NB4 (cell line): ENCODE results near the gene MAEL.

Experiments used
- DNase-seq: peaks from one replicate; pipeline ENCODE4 v3.0.0; 2010; ENCODE audit warnings: low read depth
- H3K4me3 ChIP-seq: one replicate; pipeline ENCODE4 v1.5.1; 2011; ENCODE audit warnings: mild to moderate bottlenecking, low read depth, low read length, moderate library complexity
- CTCF ChIP-seq: IDR thresholded peaks from one replicate; pipeline ENCODE4 v1.5.1; 2012; ENCODE audit warnings: low read depth, low read length
- MAX ChIP-seq: IDR thresholded peaks from 2 replicates; pipeline ENCODE4 v1.6.1; 2011; ENCODE audit warnings: low read depth, low read length
- MYC ChIP-seq: IDR thresholded peaks from 2 replicates; pipeline ENCODE4 v1.6.1; 2011; ENCODE audit warnings: low read depth, low read length
- POLR2A ChIP-seq: IDR thresholded peaks from 2 replicates; pipeline ENCODE4 v1.6.1; 2011; ENCODE audit warnings: mild to moderate bottlenecking; ENCODE audit not compliant: insufficient read length; ENCODE audit errors: extremely low read depth

MAEL gene

GRCh38 chr1:166950156-166950555 is 38.9 kb upstream of the MAEL start:
- no peak for DNase-seq
- no peak overlapping the region for H3K4me3 ChIP-seq
- TF ChIP-seq POLR2A (no peak), MYC (no peak), CTCF (no peak), MAX (no peak)

- TF ChIP-seq MYC (no peak), POLR2A (no peak), MAX (no peak), CTCF (no peak)
- no peak overlapping the region for H3K4me3 ChIP-seq
- DNase-seq = no peak
These were observed 38.0 kb upstream of the MAEL start for GRCh38 chr1:166951050-166951449.

- H3K4me3 ChIP-seq = no peak overlapping the region
- DNase-seq = no peak
- TF ChIP-seq CTCF (no peak), MYC (no peak), POLR2A (no peak), MAX (no peak)
These were observed 36.9 kb upstream of the MAEL start for GRCh38 chr1:166952002-166952746.

GRCh38 chr1:166953491-166953890 is 35.6 kb upstream of the MAEL start:
- DNase-seq = no peak
- no peak for TF ChIP-seq MAX
- no peak for TF ChIP-seq CTCF
- TF ChIP-seq POLR2A = no peak
- TF ChIP-seq MYC = no peak
- no peak overlapping the region for H3K4me3 ChIP-seq

- no peak overlapping the region for H3K4me3 ChIP-seq
- no peak for DNase-seq
- TF ChIP-seq MYC = no peak
- no peak for TF ChIP-seq MAX
- no peak for TF ChIP-seq POLR2A
- no peak for TF ChIP-seq CTCF
These were observed 32.8 kb upstream of the MAEL start for GRCh38 chr1:166956057-166956850.
